Prostate gland (tissue), 2 donors: ENCODE measurements around the gene NEURL1B.

Source experiments
- CTCF ChIP-seq, 4 experiments: fragments of 200-600 bp in 2 of 4; fragments of 450-650 bp in 2 of 4; sonication (generic) in 2 of 4; IDR thresholded peaks; 1 replicate in 3 of 4; 2 replicates in 1 of 4; pipeline ENCODE4 v1.5.1; 2016 to 2019; ENCODE audit warnings: antibody characterized with exemption in 4 of 4, mild to moderate bottlenecking in 2 of 4, moderate library complexity in 2 of 4
- POLR2A ChIP-seq: fragments of 450-650 bp; IDR thresholded peaks from one replicate; pipeline ENCODE4 v1.6.1; 2016; ENCODE audit warnings: antibody characterized with exemption, mild to moderate bottlenecking
- POLR2AphosphoS5 ChIP-seq: sonication (generic); formaldehyde crosslinking; IDR thresholded peaks from one replicate; pipeline ENCODE4 v1.6.1; 2017; ENCODE audit warnings: antibody characterized with exemption

DNA sequence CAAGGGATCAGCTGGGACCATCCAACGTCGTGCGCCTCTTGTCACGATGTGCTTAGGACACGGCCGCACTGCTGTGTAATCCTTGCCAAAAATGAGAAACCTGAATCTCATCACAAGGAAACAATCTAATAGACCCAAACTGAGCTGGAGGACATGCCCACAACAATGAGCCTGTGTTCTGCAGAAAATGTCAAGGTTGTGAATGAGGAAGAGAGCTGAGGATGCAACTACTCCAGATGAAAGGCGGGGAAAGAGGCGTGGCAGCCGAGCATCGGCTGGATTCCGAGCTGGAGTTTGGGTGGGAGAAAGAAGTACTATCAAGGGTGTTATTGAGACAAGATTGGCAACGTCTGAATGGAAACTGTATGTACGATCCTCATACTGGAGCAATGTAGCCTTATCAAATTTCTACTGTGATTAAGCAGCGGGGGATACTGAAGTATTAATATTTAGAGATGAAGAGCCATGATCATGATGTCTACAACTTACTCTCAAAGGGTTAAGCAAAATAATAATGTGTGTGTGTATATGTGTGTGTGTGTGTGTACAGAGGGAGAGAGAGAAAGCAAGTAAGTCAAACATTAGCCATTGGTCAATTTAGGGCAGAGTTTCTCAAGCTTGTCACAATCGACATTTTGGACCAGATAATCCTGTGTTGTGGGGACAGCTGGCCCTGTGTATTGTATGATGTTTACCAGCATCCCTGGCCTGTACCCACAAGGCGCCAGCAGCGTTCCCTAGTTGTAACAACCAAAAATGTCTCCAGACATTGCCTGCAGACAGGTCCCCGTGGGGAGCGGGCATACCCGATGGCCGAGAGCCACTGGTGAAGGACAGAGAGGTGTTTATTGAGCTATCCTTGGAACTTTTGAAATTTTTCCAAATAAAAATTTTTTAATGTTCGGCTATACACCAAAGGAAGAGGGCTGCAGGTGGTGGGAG is 83.5 kb downstream of the NEURL1B start:
- no peak for TF ChIP-seq CTCF (IDR thresholded peaks at IDR 0.05)
- no peak for TF ChIP-seq POLR2AphosphoS5
- TF ChIP-seq POLR2A, result no peak
